CD4-positive, alpha-beta T cell treated with Interleukin-15 for 4 hours (primary cell): ENCODE measurements around the gene MET.
A peak's percentile ranks its signal among the peaks of the same experiment; 100 is the strongest.

Experiments
- DNase-seq: peaks from one replicate; pipeline ENCODE4 v3.0.0-alpha.2; 2020; ENCODE audit warnings: low spot score

The MET gene

DNA sequence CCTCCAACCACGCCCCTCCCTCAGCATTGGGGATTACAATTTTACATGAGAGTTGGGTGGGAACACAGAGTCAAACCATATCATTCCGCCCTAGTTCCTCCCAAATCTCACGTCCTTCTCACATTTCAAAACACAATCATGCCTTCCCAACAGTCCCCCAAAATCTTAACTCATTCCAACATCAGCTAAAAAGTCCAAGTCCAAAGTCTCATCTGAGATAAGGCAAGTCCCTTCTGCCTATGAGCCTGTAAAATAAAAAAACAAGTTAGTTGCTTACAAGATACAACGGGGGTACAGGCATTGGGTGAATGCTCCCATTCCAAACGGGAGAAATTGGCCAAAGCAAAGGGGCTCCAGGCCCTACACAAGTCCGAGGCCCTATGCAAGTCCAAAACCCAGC lies 112.7 kb downstream of the MET start:
- DNase-seq = no peak

GRCh38 chr7:116785843-116786242 lies 113.8 kb downstream of the MET start:
- DNase-seq = no peak

- DNase-seq = no peak
Measured at GRCh38 chr7:116786791-116787443, 114.9 kb downstream of the MET start.

GRCh38 chr7:116787881-116788280 lies 115.9 kb downstream of the MET start:
- DNase-seq = no peak

- DNase-seq = no peak
Measured at GRCh38 chr7:116788572-116789197, 116.7 kb downstream of the MET start.

DNA sequence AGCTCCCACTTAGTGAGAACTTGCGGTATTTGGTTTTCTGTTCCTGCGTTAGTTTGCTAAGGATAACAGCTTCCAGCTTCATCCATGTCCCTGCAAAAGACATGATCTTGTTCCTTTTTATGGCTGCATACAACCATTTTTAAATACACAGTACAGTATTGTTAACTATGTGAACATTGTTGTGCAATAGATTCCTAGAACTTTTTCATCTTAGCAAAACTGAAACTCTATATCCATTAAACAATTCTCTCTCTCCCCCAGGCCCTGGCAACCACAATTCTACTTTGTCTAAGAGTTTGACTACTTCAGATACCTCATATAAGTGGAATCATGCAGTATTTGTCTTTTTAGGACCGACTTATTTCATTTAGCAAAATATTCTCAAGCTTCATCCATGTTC lies 118.0 kb downstream of the MET start:
- DNase-seq = no peak

GRCh38 chr7:116792813-116793212 lies 120.8 kb downstream of the MET start:
- DNase-seq = no peak

DNA sequence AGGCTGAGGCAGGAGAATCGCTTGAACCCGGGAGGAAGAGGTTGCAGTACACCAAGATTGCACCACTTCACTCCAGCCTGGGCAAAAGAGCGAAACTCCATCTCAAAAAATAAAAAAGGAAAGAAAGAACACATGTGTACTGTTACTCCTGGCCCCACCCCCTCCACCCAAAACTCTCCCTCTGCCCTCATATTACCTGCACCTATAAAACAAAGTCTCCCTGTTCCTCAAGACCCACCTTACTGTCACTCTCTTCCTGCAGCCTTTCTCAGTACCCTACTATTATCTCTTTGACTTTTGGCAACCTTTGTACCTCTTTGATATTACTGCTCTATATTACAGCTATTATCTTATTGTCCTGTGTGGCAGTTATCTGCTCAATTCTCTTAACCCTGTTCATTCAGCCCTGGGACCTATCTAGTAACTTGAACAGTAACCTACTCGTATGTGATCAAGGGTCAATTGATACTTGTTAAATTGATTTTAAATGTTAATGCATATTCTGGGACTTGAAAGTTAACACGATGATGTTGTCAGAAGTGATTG lies 121.9 kb downstream of the MET start:
- DNase-seq = no peak

- DNase-seq = no peak
Measured at GRCh38 chr7:116796471-116796870, 124.5 kb downstream of the MET start.

DNA sequence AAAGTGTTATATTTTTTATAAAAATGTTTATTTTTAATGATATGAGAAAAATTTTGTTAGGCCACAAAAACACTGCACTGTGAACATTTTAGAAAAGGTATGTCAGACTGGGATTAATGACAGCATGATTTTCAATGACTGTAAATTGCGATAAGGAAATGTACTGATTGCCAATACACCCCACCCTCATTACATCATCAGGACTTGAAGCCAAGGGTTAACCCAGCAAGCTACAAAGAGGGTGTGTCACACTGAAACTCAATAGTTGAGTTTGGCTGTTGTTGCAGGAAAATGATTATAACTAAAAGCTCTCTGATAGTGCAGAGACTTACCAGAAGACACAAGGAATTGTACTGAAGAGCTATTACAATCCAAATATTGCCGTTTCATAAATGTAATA lies 125.6 kb downstream of the MET start:
- no peak for DNase-seq

- DNase-seq = no peak
Measured at GRCh38 chr7:116798232-116798631, 126.2 kb downstream of the MET start.

DNA sequence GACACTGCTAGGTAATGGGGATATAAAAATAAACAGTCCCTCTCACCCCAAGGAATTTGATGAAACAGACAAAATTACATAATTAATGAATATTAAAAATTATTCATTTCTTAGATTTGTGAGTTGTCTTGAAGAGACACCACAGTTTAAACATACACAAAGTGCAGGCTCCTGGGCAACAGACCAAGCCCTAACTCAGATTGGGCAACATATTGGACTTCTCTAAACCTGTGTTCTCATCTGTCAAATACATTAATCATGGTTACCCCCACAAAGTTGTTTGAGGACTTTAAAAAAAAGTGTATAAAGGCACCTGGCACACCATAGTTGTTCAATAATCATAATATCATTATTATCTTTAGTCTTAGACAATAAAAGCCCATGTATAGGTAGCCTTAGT lies 127.9 kb downstream of the MET start:
- no peak for DNase-seq

DNA sequence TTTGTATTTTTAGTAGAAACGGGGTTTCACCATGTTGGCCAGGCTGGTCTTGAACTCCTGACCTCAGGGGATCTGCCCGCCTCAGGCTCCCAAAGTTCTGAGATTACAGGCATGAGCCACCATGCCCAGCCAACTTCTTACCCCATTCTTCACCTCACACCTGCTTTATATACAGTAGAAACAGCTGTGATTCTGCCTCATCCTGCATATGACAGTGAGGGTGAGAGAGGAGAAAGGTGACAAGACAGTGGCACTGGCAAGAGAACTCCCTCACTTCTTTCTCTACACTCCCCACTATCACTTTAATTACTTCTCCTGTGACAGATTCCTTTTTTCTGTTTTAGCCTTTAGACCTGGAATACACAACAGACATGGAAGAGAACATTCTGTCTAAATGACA lies 128.6 kb downstream of the MET start:
- no peak for DNase-seq

GRCh38 chr7:116801092-116801710 lies 129.2 kb downstream of the MET start:
- DNase-seq = no peak

GRCh38 chr7:116802144-116802745 lies 130.2 kb downstream of the MET start:
- no peak for DNase-seq

DNA sequence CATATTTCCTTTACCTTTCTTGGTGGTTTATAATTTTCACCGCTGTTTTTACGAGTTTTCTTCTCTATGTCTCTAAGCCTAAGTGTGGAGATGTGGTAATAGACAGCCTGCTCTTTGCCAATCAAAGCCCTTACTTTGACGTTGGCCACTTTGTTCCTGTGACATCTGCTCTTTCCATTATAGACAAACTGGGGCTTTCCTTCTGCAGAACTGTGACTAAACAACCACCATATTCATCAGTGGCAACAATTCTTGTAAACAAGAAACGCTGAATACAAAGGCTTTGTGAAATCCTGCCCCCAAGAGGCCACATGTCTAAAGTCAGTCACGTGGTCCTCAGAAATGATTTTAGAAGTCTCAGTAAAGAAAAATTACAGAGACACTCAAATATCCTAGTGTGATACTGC lies 130.8 kb downstream of the MET start:
- DNase-seq = peak; percentile 22

DNA sequence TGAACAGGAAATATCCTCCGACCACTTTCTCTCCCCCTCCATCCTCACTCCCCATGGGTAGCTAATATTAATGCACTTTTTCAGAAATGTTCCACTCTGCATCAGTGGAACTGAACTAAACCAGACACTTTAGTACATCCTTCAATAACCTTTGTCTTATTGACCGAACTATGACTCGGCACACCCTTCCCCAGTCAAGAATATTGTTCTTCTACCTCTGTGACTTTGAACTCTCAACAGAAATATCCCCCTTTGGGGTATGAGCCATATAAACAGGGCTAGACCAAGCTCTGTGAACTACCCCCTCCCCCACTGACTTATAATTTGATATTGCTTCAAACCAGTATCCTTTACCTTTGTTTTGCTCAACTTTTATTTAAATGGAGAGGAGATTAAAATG lies 132.5 kb downstream of the MET start:
- DNase-seq = no peak

GRCh38 chr7:116805100-116805544 lies 133.1 kb downstream of the MET start:
- no peak for DNase-seq

DNA sequence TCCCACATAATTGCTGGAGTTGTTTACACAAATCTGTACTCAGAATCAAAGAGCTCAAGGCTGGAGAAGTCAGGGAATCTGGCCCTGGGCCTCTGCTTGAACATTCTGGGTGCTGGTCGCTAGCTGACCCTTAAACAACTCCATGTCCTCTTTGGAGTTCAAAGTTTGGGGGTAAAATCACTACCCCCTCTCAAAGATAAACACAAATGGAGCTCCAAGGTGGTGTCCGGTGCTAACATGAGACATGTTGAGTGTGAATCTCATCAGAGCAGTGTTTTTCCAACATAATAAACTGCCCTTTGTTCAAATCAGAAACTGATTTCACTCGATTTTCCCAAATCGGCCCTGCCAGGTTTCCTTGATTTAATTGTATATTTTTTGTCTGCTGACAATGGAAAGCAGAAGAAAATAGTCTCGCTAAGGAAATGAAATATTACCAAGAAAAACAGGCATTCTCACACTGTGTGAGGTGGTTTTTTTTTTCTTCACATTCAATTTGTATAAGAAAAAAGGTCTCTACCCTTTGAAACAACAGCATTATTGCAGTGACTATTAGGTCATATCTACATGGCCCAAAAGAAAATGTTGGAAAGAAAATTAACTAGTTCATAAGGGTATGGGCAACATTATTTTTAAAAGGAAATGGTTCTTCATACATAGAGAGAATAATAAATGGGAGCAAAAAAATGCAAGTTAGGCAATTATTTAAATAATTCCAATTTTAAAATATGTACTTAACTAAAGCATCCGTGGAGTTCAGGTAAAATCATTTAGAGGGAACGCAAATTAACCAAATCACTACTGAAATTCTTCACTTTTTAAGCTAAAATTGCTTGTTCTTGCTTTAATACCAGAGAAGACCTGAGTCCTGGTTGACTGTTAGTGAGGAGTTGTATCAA lies 134.3 kb downstream of the MET start:
- DNase-seq = no peak

DNA sequence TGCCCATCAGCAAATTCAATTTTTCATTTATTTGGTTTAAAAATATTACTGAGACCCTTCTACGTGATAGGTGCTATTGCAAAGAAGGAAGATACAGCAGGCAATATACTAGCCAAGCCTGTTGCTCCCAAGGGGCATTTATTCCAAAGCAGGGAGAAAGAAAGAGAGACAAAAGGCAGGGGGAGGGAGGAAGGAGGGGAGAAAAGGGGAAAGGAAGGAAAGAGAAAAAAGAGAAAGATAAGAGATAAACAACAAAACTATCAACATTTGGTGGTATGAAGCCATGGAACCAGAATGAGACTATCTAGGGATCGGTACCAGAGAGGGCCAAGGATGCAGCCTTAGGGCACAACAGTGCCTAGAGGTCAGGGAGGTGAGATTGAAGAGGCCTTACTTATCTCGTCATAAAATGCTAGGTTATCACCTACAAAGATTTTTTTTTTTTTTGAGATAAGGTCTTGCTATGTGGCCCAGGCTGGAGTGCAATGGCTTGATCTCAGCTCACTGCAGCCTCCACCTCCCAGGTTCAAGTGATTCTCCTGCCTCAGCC lies 135.1 kb downstream of the MET start:
- no peak for DNase-seq

DNA sequence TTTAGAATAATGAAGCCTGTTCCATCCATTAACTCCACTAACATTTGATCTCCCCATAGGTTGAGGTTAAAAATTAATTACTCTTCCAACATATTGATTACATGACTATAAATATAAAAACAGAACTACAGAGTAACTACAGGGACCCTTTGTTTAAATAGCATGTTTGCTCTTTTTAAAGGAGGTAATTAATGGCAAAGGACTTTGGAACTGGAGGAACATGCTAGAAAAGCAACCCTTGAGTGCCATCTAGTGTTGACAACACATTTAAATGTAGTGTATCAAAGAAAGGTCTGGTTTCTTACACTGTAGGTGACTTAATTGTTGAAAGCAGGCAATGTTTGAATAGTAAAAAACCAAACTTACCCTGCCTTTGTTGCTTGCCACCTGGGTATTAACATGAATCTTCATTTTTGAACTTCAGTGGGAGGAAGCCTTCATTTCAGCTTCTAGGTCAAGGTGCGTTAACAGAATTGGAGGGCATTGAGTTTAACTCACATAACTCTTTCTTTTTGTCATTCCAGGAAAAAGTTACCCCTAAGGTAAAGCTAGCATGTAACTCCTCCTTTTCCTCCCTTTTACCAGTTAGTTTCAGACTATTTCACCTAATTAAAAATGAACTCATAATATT lies 137.8 kb downstream of the MET start:
- DNase-seq = peak; percentile 40
